GOT3 (cell line): Measurements from ENCODE around the gene NKIRAS1.
"Not testable (repeated sequence)": the region's sequence is repeated elsewhere in the genome, so short reads cannot be mapped to it uniquely, and the experiment has no call there.

Source experiments
- DNase-seq: peaks from one replicate; lab custom pipeline; 2025; ENCODE audit warnings: mixed read lengths; lab: John Stamatoyannopoulos, UW

NKIRAS1 gene

GRCh38 chr3:23869977-23870662, 46.7 kb downstream of the NKIRAS1 start:
- no peak for DNase-seq

GRCh38 chr3:23867838-23868237, 49.0 kb downstream of the NKIRAS1 start:
- DNase-seq = no peak

- no peak for DNase-seq
These were observed 49.4 kb downstream of the NKIRAS1 start for GRCh38 chr3:23867400-23867799.

- DNase-seq = no peak
These were observed 51.0 kb downstream of the NKIRAS1 start for GRCh38 chr3:23865595-23866396.

GRCh38 chr3:23864931-23865330, 51.9 kb downstream of the NKIRAS1 start:
- no peak for DNase-seq

GRCh38 chr3:23863060-23863459, 53.7 kb downstream of the NKIRAS1 start:
- DNase-seq = no peak

- no peak for DNase-seq
These were observed 55.1 kb downstream of the NKIRAS1 start for GRCh38 chr3:23861689-23862088.

GRCh38 chr3:23859839-23860382, 56.9 kb downstream of the NKIRAS1 start:
- DNase-seq = no peak

GRCh38 chr3:23859012-23859743, 57.6 kb downstream of the NKIRAS1 start:
- no peak for DNase-seq

GRCh38 chr3:23856286-23856685, 60.5 kb downstream of the NKIRAS1 start:
- DNase-seq = no peak

GRCh38 chr3:23849462-23849861, 67.3 kb downstream of the NKIRAS1 start:
- DNase-seq = not testable (repeated sequence)

GRCh38 chr3:23845326-23846216, 71.2 kb downstream of the NKIRAS1 start:
- no peak for DNase-seq

GRCh38 chr3:23843869-23844268, 72.9 kb downstream of the NKIRAS1 start:
- DNase-seq = no peak
